Sciatic nerve (tissue), 2 donors: ENCODE measurements around the gene DDX46. TPM values are rescaled to one million over a fixed set of nuclear protein-coding genes. Genes with fewer than 3 reads are reported as not detected.

Experiments used
- ATAC-seq: fragments of 200-7000 bp; cut with Tn5 transposase; one replicate; pipeline ENCODE4 v1.9.1; 2020; ENCODE audit warnings: mild to moderate bottlenecking, moderate library complexity
- DNase-seq: peaks from one replicate; pipeline ENCODE4 v3.0.0-alpha.2; 2020; ENCODE audit warnings: low spot score
- intact Hi-C: fragments of 100-400 bp; cut with DNase I; formaldehyde crosslinking; loops from one replicate; pipeline ENCODE4 v1.14.2; 2022
- total RNA-seq: library from RNA; stranded (reverse); fragmentation: NEBNext Ultra II Directional; extraction: Animal tissue kit (Norgen Biotek cat#: 25700); gene quantifications from one replicate; pipeline ENCODE4 v1.2.1, GENCODE V29; 2021
- donor health status: DM: no; HTN: no; CAD: no.
- donor health status: DM: no; HTN: no; CAD: no.

The DDX46 gene
- total RNA-seq, 1 donor from 2014 or later = 47.2 TPM

GRCh38 chr5:134877159-134877558 lies 118.6 kb downstream of the DDX46 start:
- DNase-seq (no peak), ATAC-seq (no peak)
- intact Hi-C loops = no loop called here

- no peak for DNase-seq
- intact Hi-C loops = no loop called here
- ATAC-seq = no peak
These were observed 119.8 kb downstream of the DDX46 start for GRCh38 chr5:134878403-134878802.

- no peak for ATAC-seq
- DNase-seq = no peak
- intact Hi-C loops = no loop called here
These were observed 120.9 kb downstream of the DDX46 start for GRCh38 chr5:134879456-134879855.

Other genes starting within 250 kb of the DDX46 start
- gene JADE2, start 233.1 kb upstream of the DDX46 start, total RNA-seq = 55.0 TPM
- gene SAR1B, start 126.0 kb upstream of the DDX46 start, total RNA-seq = 60.0 TPM
- gene SEC24A, start 110.0 kb upstream of the DDX46 start, total RNA-seq = 26.3 TPM
- gene CAMLG, start 20.2 kb upstream of the DDX46 start, total RNA-seq = 37.8 TPM
- gene C5orf24, start 87.2 kb downstream of the DDX46 start, total RNA-seq = 50.1 TPM
- gene TXNDC15, start 115.6 kb downstream of the DDX46 start, total RNA-seq = 84.7 TPM
- 13.6 TPM for gene PCBD2, start 146.4 kb downstream of the DDX46 start, total RNA-seq
- gene CATSPER3, start 209.1 kb downstream of the DDX46 start, total RNA-seq = 0.80 TPM